Spleen (tissue), 7 donors: ENCODE data around the gene C2orf92.
A peak's percentile ranks its signal among the peaks of the same experiment; 100 is the strongest.

Experiments used
- POLR2AphosphoS5 ChIP-seq, 3 donors: sonication (generic); formaldehyde crosslinking; IDR thresholded peaks; one replicate each; pipeline ENCODE4 v1.5.1; 2017; ENCODE audit warnings: antibody characterized with exemption in 3 of 3
- TF ChIP-seq, protein P1 (sequence below), 11 experiments: fragments of 200-600 bp in 7 of 11; fragments of 450-650 bp in 4 of 11; sonication (generic) in 4 of 11; IDR thresholded peaks in 8 of 11; conservative IDR thresholded peaks in 3 of 11; 1 replicate in 7 of 11; 2 replicates in 4 of 11; pipeline versions ENCODE4 v1.4.0 to v1.8.0; 2016 to 2021; ENCODE audit warnings: antibody characterized with exemption in 11 of 11, inconsistent platforms in 4 of 11, mild to moderate bottlenecking in 1 of 11
- donor health status: DM: no; HTN: no; CAD: no; lungs with moderate emphysema.
- donor health status: DM: no; HTN: no; CAD: no.
- donor health status: DM: no; HTN: no; CAD: no.

DNA sequence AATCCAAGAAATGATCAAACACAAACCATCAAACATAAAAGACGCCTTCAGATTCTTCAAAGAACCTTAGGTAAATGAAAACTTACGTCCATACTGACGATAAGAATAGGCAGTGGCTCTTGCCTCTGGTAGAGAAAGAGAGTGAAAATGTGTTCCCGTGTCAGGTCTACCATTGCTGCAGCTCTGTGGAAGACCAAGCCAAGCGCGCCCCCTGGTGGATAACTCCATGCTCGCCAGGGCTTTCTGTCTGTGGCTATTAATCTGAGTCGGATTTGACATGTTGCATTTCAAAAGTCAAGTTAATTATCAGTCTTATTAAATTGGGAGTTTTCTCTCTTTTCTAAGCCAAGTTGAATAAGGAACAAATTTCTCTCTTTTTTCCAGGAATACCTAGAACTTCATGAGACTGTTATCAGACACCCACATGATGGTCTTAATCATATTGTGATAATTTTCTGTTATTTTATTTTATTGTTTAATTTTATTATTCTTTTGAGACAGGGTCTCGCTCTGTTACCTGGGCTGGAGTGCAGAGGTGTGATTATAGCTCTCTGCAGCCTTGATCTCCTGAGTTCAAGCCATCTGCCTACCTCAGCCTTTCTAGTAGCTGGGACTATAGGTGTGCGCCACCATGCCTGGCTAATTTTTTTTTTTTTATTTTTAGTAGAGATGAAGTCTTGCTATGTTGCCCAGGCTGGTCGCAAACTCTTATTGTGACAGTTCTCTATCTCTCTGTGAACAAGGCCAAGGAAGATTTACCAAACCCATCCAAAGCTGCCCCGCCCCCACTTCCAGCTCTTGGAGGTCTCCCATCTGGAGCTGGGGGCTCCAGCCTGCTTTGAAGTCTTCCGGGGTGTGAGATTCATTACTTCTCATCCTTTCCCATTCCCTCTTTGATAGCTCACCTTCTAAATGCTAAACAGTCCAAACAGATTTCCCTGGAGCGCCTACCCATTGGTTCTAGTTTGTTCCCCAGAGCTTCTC lies 28.0 kb downstream of the C2orf92 start:
- TF ChIP-seq, protein P1, sequence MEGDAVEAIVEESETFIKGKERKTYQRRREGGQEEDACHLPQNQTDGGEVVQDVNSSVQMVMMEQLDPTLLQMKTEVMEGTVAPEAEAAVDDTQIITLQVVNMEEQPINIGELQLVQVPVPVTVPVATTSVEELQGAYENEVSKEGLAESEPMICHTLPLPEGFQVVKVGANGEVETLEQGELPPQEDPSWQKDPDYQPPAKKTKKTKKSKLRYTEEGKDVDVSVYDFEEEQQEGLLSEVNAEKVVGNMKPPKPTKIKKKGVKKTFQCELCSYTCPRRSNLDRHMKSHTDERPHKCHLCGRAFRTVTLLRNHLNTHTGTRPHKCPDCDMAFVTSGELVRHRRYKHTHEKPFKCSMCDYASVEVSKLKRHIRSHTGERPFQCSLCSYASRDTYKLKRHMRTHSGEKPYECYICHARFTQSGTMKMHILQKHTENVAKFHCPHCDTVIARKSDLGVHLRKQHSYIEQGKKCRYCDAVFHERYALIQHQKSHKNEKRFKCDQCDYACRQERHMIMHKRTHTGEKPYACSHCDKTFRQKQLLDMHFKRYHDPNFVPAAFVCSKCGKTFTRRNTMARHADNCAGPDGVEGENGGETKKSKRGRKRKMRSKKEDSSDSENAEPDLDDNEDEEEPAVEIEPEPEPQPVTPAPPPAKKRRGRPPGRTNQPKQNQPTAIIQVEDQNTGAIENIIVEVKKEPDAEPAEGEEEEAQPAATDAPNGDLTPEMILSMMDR (IDR thresholded peaks at IDR 0.05 in 8 of 11, conservative IDR thresholded peaks at IDR 0.05 in 3 of 11): peak; percentile 91 to 98 (median 95)
- no peak for TF ChIP-seq POLR2AphosphoS5 (IDR thresholded peaks at IDR 0.05)
